ENCODE results near the gene SNTB2.
A peak's percentile ranks its signal among the peaks of the same experiment; 100 is the strongest.

SNTB2 gene

DNA sequence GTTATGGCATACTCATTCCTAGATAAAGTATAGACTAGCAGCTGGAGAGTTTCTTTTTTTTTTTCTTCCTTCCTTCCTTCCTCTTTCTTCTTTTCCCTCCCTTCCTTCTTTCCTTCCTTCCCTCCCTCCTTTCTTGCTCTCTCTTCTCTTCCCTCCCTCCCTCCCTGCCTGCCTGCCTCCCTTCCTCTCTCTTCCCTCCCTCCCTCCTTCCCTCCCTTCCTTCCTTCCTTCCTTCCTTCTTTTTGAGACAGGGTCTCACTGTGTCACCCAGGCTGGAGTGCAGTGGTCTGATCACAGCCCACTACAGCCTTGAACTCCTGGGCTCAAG, 7.0 kb upstream of the SNTB2 start:
- DNase-seq (ENCODE audit: low spot score): no peak

- DNase-seq (ENCODE audit: low spot score): no peak
Observed at GRCh38 chr16:69182730-69183416, 4.1 kb upstream of the SNTB2 start.

- peak; percentile 72 for DNase-seq (ENCODE audit: low spot score)
Observed at GRCh38 chr16:69187446-69188235, 677 bp downstream of the SNTB2 start.

GRCh38 chr16:69188236-69188549, 1.2 kb downstream of the SNTB2 start:
- DNase-seq (ENCODE audit: low spot score): peak; percentile 42

- peak; percentile 30 for DNase-seq (ENCODE audit: low spot score)
Observed at GRCh38 chr16:69188716-69189115, 1.8 kb downstream of the SNTB2 start.

DNA sequence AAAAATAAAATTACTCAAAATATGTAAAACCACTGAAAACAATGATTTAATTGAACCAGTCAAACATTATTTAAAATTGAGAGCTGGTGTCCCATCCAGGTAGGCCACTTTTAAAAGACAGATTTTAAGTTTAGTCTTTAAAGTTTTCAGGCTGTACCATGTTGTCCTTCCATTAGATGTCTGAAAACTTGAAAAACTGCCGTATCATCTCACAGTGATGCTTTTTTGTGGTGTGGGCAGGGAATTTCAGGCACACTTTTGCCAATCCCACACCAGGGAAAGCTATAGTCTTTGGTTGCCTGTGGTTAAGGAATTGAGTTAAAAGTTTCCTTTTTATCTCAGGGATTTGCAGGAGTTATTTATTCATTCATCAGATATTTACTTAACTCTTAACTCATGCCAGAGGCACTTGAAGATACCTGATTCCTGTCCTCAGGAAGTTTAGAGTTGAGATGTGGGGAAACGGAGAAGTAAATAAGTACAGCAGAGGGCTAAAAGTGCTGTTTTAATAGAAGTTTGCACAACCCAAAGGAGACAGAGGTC, 3.2 kb downstream of the SNTB2 start:
- no peak for DNase-seq (ENCODE audit: low spot score)

DNA sequence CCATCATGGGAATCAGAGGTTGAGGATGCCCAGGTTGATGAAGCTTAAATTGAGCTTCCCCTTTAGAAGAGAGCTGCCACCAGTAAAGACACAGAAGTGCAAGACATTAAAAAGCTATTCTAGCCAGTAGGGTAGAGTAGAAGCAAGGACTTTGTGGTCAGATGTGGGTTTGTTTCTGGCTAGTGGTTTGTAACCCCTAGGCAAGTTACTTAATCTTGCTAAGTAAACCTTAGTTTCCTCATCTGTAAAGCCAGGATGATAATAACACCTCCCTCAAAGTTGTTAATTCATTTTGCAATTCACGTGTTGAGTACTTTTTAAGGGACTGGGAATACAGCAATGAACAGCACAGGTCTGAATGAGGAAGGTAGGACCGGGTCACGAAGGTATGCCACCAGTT, 3.6 kb downstream of the SNTB2 start:
- no peak for DNase-seq (ENCODE audit: low spot score)

DNA sequence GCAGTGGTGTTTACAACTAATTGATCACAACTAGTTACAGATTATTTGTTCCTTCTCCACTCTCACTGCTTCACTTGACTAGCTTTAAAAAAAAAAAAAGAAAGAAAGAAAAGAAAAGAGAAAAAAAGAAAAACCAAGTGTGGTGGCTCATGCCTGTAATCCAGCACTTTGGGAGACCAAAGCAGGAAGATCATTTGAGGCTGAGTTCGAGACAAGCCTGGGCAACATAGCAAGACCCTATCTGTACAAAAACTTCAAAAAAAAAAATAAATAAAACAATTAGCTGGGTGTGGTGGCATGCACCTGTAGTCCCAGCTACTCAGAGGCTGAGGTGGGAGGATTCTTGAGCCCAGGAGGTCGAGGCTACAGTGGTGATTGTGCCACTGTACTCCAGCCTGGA, 4.2 kb downstream of the SNTB2 start:
- DNase-seq (ENCODE audit: low spot score): no peak

- no peak for DNase-seq (ENCODE audit: low spot score)
Observed at GRCh38 chr16:69193855-69194254, 6.9 kb downstream of the SNTB2 start.

GRCh38 chr16:69194488-69194887, 7.5 kb downstream of the SNTB2 start:
- DNase-seq (ENCODE audit: low spot score): no peak

DNA sequence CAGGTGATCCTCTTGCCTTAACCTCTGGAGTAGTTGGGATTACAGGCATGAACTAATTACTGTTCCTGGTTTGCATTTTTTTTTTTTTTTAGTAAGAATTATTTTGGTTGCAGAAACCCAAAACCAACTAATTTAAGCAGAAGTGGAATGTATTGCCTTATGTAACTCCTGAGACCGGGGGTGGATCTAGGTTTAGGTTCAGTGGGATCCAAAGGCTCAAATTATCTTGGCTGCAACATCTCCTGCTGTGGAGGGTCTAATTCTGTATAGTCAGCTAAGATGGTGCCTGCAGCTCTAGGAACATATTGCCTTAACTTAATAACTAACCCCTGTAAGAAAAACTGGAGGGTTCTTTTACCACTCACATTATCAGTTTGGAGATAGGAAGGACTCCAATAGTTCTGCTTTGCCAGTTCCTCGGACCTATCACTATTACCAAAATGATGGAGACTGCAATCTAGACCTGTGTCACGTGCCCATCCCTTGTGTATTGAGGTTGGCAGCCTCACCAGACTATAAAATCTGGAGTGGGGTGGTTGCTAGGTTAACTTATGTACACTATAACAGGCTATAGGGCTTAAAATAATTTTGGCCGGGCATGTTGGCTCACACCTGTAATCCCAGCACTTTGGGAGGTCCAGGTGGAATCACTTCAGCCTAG, 8.5 kb downstream of the SNTB2 start:
- no peak for DNase-seq (ENCODE audit: low spot score)

GRCh38 chr16:69197573-69197972, 10.6 kb downstream of the SNTB2 start:
- no peak for DNase-seq (ENCODE audit: low spot score)

- no peak for DNase-seq (ENCODE audit: low spot score)
Observed at GRCh38 chr16:69199382-69199781, 12.4 kb downstream of the SNTB2 start.

GRCh38 chr16:69201291-69201690, 14.3 kb downstream of the SNTB2 start:
- no peak for DNase-seq (ENCODE audit: low spot score)

- no peak for DNase-seq (ENCODE audit: low spot score)
Observed at GRCh38 chr16:69201787-69202186, 14.8 kb downstream of the SNTB2 start.

GRCh38 chr16:69204172-69204571, 17.2 kb downstream of the SNTB2 start:
- DNase-seq (ENCODE audit: low spot score): no peak

- DNase-seq (ENCODE audit: low spot score): no peak
Observed at GRCh38 chr16:69209735-69210134, 22.8 kb downstream of the SNTB2 start.

- peak; percentile 27 for DNase-seq (ENCODE audit: low spot score)
Observed at GRCh38 chr16:69217433-69217832, 30.5 kb downstream of the SNTB2 start.

GRCh38 chr16:69219279-69219678, 32.3 kb downstream of the SNTB2 start:
- no peak for DNase-seq (ENCODE audit: low spot score)

DNA sequence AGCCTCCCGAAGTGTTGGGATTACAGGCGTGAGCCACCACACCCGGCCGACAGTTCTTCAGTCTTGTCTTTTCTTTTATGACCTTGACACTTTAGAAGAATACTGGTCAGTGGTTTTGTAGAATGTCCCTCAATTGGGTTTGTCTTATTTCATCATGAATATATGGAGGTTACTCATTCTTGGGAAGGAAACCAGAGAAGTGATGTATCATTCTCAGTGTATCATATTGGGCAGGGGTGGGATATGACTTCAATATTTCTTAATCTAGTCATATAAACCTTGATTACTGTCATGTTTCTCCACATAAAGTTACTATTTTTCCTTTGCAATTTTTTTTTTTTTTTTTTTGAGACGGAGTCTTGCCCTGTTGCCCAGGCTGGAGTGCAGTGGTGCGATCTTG, 36.9 kb downstream of the SNTB2 start:
- no peak for DNase-seq (ENCODE audit: low spot score)

DNA sequence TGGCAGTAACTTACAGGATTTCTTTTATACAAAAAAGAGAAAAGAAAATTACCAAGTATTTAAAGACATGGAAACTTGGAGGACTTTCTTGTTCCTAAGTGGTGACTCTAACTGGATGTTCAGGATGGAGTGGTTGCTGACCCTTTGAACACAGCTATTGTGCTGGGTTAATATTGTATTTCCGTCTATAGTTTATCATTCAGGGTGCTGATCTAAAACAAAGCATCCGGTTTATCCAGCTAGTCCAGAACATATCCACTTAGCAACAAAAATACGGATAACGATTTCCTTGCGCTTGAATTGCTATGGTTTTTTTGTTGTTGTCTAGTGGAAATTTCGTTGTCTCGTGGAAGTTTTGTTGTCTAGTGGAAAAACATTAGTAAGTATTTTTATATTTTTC, 38.2 kb downstream of the SNTB2 start:
- DNase-seq (ENCODE audit: low spot score): no peak

GRCh38 chr16:69233124-69233523, 46.2 kb downstream of the SNTB2 start:
- DNase-seq (ENCODE audit: low spot score): no peak

DNA sequence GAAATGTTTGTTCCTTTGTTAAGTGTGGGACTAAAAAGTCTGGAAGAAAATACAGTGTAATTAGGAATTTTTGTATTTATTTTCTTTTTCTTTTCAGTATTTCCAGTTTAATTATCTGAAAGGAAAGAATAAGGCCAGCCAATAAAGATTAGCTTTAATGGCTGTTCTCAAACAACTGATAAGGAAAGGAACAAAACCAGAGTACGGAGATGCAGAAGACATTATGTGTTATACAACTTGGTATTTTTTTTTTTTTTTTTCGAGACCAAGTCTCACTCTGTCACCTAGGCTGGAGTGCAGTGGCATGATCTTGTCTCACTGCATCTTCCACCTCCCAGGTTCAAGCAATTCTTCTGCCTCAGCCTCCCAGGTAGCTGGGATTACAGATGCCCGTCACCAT, 47.5 kb downstream of the SNTB2 start:
- DNase-seq (ENCODE audit: low spot score): no peak

Data from AG08396 (cell line).